ENCODE data around the gene BBX. TPM values are rescaled to one million over a fixed set of nuclear protein-coding genes. Genes with fewer than 3 reads are reported as not detected.

Gene BBX
- total and polyA plus RNA-seq, 2 of the 13 experiments (the other 11 are each of a cell fraction or from before 2014, with no cell fraction given), result 13.7 to 23.2 TPM

GRCh38 chr3:107596639-107597038 lies 73.9 kb downstream of the BBX start:
- intact Hi-C loops (cut with micrococcal nuclease; ENCODE audit: unreplicated experiment), result no loop called here
- Histone ChIP-seq H3K9ac (ENCODE audit: insufficient read depth, low read depth, low read length) (no peak overlapping the region), H3K36me3 (replicated peaks in 1 of 2; ENCODE audit: control insufficient read depth in 1 of 2, insufficient read depth in 2 of 2, low read length in 2 of 2) (no peaks in the 10 kb centered on the region; a peak in 1 of 5 replicates), H3K4me3 (replicated peaks in 1 of 3; ENCODE audit: insufficient read depth in 1 of 3, low read depth in 2 of 3, low read length in 3 of 3) (no peak overlapping the region), H3K4me2 (ENCODE audit: low read depth, low read length) (no peak overlapping the region), H3K9me3 (ENCODE audit: low read length) (no peaks in the 10 kb centered on the region), H3K27ac (ENCODE audit: extremely low read length, insufficient read depth, low read length) (no peak overlapping the region), H3K4me1 (ENCODE audit: insufficient read depth, low read length) (peaks cover 31% of the 10 kb centered on the region), H2AFZ (ENCODE audit: low read length) (no peak overlapping the region), H4K20me1 (ENCODE audit: insufficient read depth, low read length) (peaks cover 2% of the 10 kb centered on the region), H3K27me3 (ENCODE audit: control insufficient read depth in 1 of 2, insufficient read depth in 2 of 2, low read length in 2 of 2) (no peaks in the 10 kb centered on the region), H3K79me2 (ENCODE audit: insufficient read depth, low read length) (peaks cover 13% of the 10 kb centered on the region)
- no peak for FAIRE-seq
- ATAC-seq, result no peak
- no peak for TF ChIP-seq AHR (CRISPR knock-in tag; IDR thresholded peaks at IDR 0.05)
- TF ChIP-seq TFDP1 (CRISPR knock-in tag; IDR thresholded peaks at IDR 0.05; ENCODE audit: borderline replicate concordance), result no peak
- TF ChIP-seq SPEN (CRISPR knock-in tag; IDR thresholded peaks at IDR 0.05; ENCODE audit: low read depth), result no peak
- no peak for TF ChIP-seq ZNF792 (CRISPR knock-in tag; IDR thresholded peaks at IDR 0.05)
- no peak for TF ChIP-seq HDAC2 (CRISPR knock-in tag; IDR thresholded peaks at IDR 0.05)
- no peak for TF ChIP-seq SOX6 (IDR thresholded peaks at IDR 0.05)
- TF ChIP-seq SOX6 (CRISPR knock-in tag; IDR thresholded peaks at IDR 0.05), result no peak
- TF ChIP-seq ASH2L (IDR thresholded peaks at IDR 0.05; ENCODE audit: insufficient read length, low read depth, low read length), result no peak
- TF ChIP-seq KLF12 (CRISPR knock-in tag; IDR thresholded peaks at IDR 0.05; ENCODE audit: borderline replicate concordance), result no peak
- no peak for TF ChIP-seq ZNF580 (CRISPR knock-in tag; IDR thresholded peaks at IDR 0.05; ENCODE audit: borderline replicate concordance, low read depth)
- TF ChIP-seq HNF4A (CRISPR knock-in tag; IDR thresholded peaks at IDR 0.05), result no peak
- TF ChIP-seq ZNF598 (CRISPR knock-in tag; IDR thresholded peaks at IDR 0.05; ENCODE audit: borderline replicate concordance), result no peak
- TF ChIP-seq FOXA1 (IDR thresholded peaks at IDR 0.05), result no peak
- TF ChIP-seq FOXA1 (CRISPR knock-in tag; IDR thresholded peaks at IDR 0.05), result no peak
- TF ChIP-seq ZNF616 (CRISPR knock-in tag; IDR thresholded peaks at IDR 0.05; ENCODE audit: low read depth), result no peak
- no peak for TF ChIP-seq SIN3B (IDR thresholded peaks at IDR 0.05; ENCODE audit: low read length)
- in situ Hi-C loops (cut with HindIII; ENCODE audit: extremely low pct_ligation_motif_present, low pct_unique_long_range_greater_than_20kb), result no loop called here
- 54% methylated on average over 3 of the region's 3 CpGs for WGBS (ENCODE audit: low lambda C conversion rate)
- DNase-seq (ENCODE audit: low spot score), result no peak
- POLR2A ChIA-PET, result no interaction called here
- BruUV-seq (replicated peaks), result no TSS peak
- CTCF ChIA-PET (ENCODE audit: low intra/inter-chr PET ratio, low total read pairs), result no interaction called here
